GM21619 (cell line): Measurements from ENCODE around the gene LY6G5C.

Experiments
- ATAC-seq: cut with Tn5 transposase; IDR thresholded peaks from one replicate; pipeline ENCODE4 v1.9.1; 2021; ENCODE audit not compliant: unreplicated experiment

The LY6G5C gene

GRCh38 chr6:31680226-31681134, at the start of gene LY6G5C:
TSS of gene LY6G5C (minus strand) at chr6:31681067. CDS start at chr6:31680373, 694 bp downstream.
- no peak for ATAC-seq

GRCh38 chr6:31729979-31730630, 49.2 kb upstream of the LY6G5C start:
- peak; percentile 30 for ATAC-seq

GRCh38 chr6:31729515-31729978, 48.7 kb upstream of the LY6G5C start:
- ATAC-seq = peak; percentile 43

GRCh38 chr6:31728767-31729514, 48.1 kb upstream of the LY6G5C start, which contains the start of gene DDAH2:
TSS of gene DDAH2 (minus strand) at chr6:31729299. CDS start at chr6:31729161, 138 bp downstream.
- no peak for ATAC-seq

GRCh38 chr6:31727717-31728671, 47.1 kb upstream of the LY6G5C start:
- no peak for ATAC-seq

- no peak for ATAC-seq
Observed at GRCh38 chr6:31727034-31727716, 46.3 kb upstream of the LY6G5C start.

GRCh38 chr6:31725502-31726350, 44.9 kb upstream of the LY6G5C start:
- ATAC-seq = no peak

- ATAC-seq = no peak
Observed at GRCh38 chr6:31723980-31724691, 43.3 kb upstream of the LY6G5C start.

- ATAC-seq = no peak
Observed at GRCh38 chr6:31723245-31723979, 42.5 kb upstream of the LY6G5C start, which contains the start of gene MPIG6B. TSS of gene MPIG6B (plus strand) at chr6:31723373. CDS start at chr6:31723384, 11 bp downstream.

GRCh38 chr6:31722173-31722572, 41.3 kb upstream of the LY6G5C start:
- no peak for ATAC-seq

- no peak for ATAC-seq
Observed at GRCh38 chr6:31721351-31722020, 40.6 kb upstream of the LY6G5C start, which contains the start of gene LY6G6C. TSS of gene LY6G6C (minus strand) at chr6:31721746. CDS start at chr6:31721679, 67 bp downstream.

GRCh38 chr6:31720196-31720770, 39.4 kb upstream of the LY6G5C start:
- ATAC-seq = no peak

- ATAC-seq = no peak
Observed at GRCh38 chr6:31719001-31719400, 38.1 kb upstream of the LY6G5C start.

GRCh38 chr6:31718265-31718664, 37.4 kb upstream of the LY6G5C start:
- no peak for ATAC-seq

- ATAC-seq = no peak
Observed at GRCh38 chr6:31717499-31718222, 36.8 kb upstream of the LY6G5C start.
